WTC11 (cell line): ENCODE data around the gene BABAM2. TPM values are rescaled to one million over a fixed set of nuclear protein-coding genes. Genes with fewer than 3 reads are reported as not detected.

Experiments used
- ATAC-seq: fragments of 200-7000 bp; cut with Tn5 transposase; 2 replicates; pipeline ENCODE4 v1.10.0; 2021; ENCODE audit warnings: mild to moderate bottlenecking, moderate library complexity
- CTCF ChIA-PET: fragments of 300-600 bp; sonication (Branson Sonifier 250); formaldehyde crosslinking; loops from one replicate; lab custom pipeline; 2021; ENCODE audit warnings: antibody characterized with exemption; lab: Charles Lee
- POLR2A ChIA-PET: fragments of 350-600 bp; sonication (Branson Sonifier 250); formaldehyde crosslinking; loops from one replicate; lab custom pipeline; 2021; ENCODE audit warnings: antibody characterized with exemption; lab: Charles Lee
- DNase-seq: peaks from one replicate; pipeline ENCODE4 v3.0.0; 2021; ENCODE audit warnings: low spot score
- H3K27ac Mint-ChIP-seq: 2 replicates; pipeline ENCODE4 v1.8.0; 2021; ENCODE audit warnings: mixed read lengths
- H3K27me3 Mint-ChIP-seq: 2 replicates; pipeline ENCODE4 v1.8.0; 2021; ENCODE audit warnings: low read depth, mild to moderate bottlenecking, moderate library complexity, mixed read lengths
- H3K36me3 Mint-ChIP-seq: 2 replicates; pipeline ENCODE4 v1.8.0; 2021; ENCODE audit warnings: mixed read lengths
- H3K4me1 Mint-ChIP-seq: 2 replicates; pipeline ENCODE4 v1.8.0; 2022; ENCODE audit warnings: mixed read lengths
- H3K4me3 Mint-ChIP-seq: 2 replicates; pipeline ENCODE4 v1.8.0; 2021; ENCODE audit warnings: mild to moderate bottlenecking, moderate library complexity, mixed read lengths
- H3K9me3 Mint-ChIP-seq: 2 replicates; pipeline ENCODE4 v1.8.0; 2021; ENCODE audit warnings: mixed read lengths
- GABPB1 ChIP-seq: sonication (generic); formaldehyde crosslinking; IDR thresholded peaks from 2 replicates; pipeline ENCODE4 v1.8.1; 2023; ENCODE audit warnings: mild to moderate bottlenecking, missing genetic modification reagents
- IRF1 ChIP-seq: sonication (generic); formaldehyde crosslinking; IDR thresholded peaks from 2 replicates; pipeline ENCODE4 v1.8.0; 2023; ENCODE audit warnings: missing genetic modification reagents
- MXD4 ChIP-seq: fragments of 250-450 bp; sonication (Bioruptor Pico); IDR thresholded peaks from 2 replicates; pipeline ENCODE4 v1.8.0; 2021; ENCODE audit warnings: mild to moderate bottlenecking, moderate library complexity, borderline replicate concordance
- NFATC4 ChIP-seq: fragments of 250-450 bp; sonication (Bioruptor Pico); IDR thresholded peaks from 2 replicates; pipeline ENCODE4 v1.9.0; 2021; ENCODE audit warnings: mild to moderate bottlenecking
- PREB ChIP-seq: sonication (generic); formaldehyde crosslinking; IDR thresholded peaks from 2 replicates; pipeline ENCODE4 v1.8.1; 2022; ENCODE audit warnings: mild to moderate bottlenecking, missing genetic modification reagents, moderate library complexity, borderline replicate concordance
- RORB ChIP-seq: fragments of 250-450 bp; sonication (Bioruptor Pico); IDR thresholded peaks from 2 replicates; pipeline ENCODE4 v1.9.0; 2021; ENCODE audit warnings: mild to moderate bottlenecking
- SP1 ChIP-seq: sonication (generic); formaldehyde crosslinking; conservative IDR thresholded peaks from 2 replicates; pipeline ENCODE4 v1.8.1; 2022; ENCODE audit warnings: missing genetic modification reagents
- STAT6 ChIP-seq: sonication (generic); formaldehyde crosslinking; conservative IDR thresholded peaks from 2 replicates; pipeline ENCODE4 v1.8.1; 2023; ENCODE audit warnings: mild to moderate bottlenecking, low read depth, missing genetic modification reagents, moderate library complexity
- ZBTB43 ChIP-seq: sonication (generic); formaldehyde crosslinking; IDR thresholded peaks from 2 replicates; pipeline ENCODE4 v1.8.1; 2023; ENCODE audit warnings: mild to moderate bottlenecking, missing genetic modification reagents
- ZNF138 ChIP-seq: sonication (generic); formaldehyde crosslinking; conservative IDR thresholded peaks from 2 replicates; pipeline ENCODE4 v1.8.1; 2022; ENCODE audit warnings: mild to moderate bottlenecking, moderate library complexity, missing genetic modification reagents
- ZNF512 ChIP-seq: sonication (generic); formaldehyde crosslinking; IDR thresholded peaks from 2 replicates; pipeline ENCODE4 v1.8.1; 2022; ENCODE audit warnings: missing genetic modification reagents, borderline replicate concordance
- total RNA-seq: library from RNA; stranded (reverse); gene quantifications from 3 replicates; pipeline ENCODE4 v1.2.3, GENCODE V29; 2021
- TF ChIP-seq, protein P1 (sequence below): fragments of 250-450 bp; sonication (Bioruptor Pico); IDR thresholded peaks from 2 replicates; pipeline ENCODE4 v1.9.0; 2021; ENCODE audit warnings: mild to moderate bottlenecking
- TF ChIP-seq, protein P2 (sequence below): sonication (generic); formaldehyde crosslinking; IDR thresholded peaks from 2 replicates; pipeline ENCODE4 v1.8.1; 2023; ENCODE audit warnings: mild to moderate bottlenecking, moderate library complexity, missing genetic modification reagents
- TF ChIP-seq, protein P3 (sequence below): sonication (generic); formaldehyde crosslinking; IDR thresholded peaks from 2 replicates; pipeline ENCODE4 v1.8.0; 2022; ENCODE audit warnings: mild to moderate bottlenecking, missing genetic modification reagents
- TF ChIP-seq, protein P4 (sequence below): sonication (generic); formaldehyde crosslinking; IDR thresholded peaks from 2 replicates; pipeline ENCODE4 v1.8.1; 2023; ENCODE audit warnings: mild to moderate bottlenecking, missing genetic modification reagents, moderate library complexity

The BABAM2 gene
- total RNA-seq, 1 experiment from 2014 or later: 16.5 TPM

- TF ChIP-seq, protein P1, sequence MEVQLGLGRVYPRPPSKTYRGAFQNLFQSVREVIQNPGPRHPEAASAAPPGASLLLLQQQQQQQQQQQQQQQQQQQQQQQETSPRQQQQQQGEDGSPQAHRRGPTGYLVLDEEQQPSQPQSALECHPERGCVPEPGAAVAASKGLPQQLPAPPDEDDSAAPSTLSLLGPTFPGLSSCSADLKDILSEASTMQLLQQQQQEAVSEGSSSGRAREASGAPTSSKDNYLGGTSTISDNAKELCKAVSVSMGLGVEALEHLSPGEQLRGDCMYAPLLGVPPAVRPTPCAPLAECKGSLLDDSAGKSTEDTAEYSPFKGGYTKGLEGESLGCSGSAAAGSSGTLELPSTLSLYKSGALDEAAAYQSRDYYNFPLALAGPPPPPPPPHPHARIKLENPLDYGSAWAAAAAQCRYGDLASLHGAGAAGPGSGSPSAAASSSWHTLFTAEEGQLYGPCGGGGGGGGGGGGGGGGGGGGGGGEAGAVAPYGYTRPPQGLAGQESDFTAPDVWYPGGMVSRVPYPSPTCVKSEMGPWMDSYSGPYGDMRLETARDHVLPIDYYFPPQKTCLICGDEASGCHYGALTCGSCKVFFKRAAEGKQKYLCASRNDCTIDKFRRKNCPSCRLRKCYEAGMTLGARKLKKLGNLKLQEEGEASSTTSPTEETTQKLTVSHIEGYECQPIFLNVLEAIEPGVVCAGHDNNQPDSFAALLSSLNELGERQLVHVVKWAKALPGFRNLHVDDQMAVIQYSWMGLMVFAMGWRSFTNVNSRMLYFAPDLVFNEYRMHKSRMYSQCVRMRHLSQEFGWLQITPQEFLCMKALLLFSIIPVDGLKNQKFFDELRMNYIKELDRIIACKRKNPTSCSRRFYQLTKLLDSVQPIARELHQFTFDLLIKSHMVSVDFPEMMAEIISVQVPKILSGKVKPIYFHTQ (CRISPR knock-in tag): no peak
- TF ChIP-seq, protein P2, sequence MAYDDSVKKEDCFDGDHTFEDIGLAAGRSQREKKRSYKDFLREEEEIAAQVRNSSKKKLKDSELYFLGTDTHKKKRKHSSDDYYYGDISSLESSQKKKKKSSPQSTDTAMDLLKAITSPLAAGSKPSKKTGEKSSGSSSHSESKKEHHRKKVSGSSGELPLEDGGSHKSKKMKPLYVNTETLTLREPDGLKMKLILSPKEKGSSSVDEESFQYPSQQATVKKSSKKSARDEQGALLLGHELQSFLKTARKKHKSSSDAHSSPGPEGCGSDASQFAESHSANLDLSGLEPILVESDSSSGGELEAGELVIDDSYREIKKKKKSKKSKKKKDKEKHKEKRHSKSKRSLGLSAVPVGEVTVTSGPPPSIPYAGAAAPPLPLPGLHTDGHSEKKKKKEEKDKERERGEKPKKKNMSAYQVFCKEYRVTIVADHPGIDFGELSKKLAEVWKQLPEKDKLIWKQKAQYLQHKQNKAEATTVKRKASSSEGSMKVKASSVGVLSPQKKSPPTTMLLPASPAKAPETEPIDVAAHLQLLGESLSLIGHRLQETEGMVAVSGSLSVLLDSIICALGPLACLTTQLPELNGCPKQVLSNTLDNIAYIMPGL (CRISPR knock-in tag): no peak
- TF ChIP-seq IRF1 (CRISPR knock-in tag): no peak
Measured at GRCh38 chr2:28361991-28362710, 471.6 kb downstream of the BABAM2 start (continued).

- POLR2A ChIA-PET: no interaction called here
- H3K27me3 Mint-ChIP-seq: peaks cover 6% of the 10 kb centered on the region; the same call in 1 of the 2 replicates
- CTCF ChIA-PET: interaction anchor here (1.0 kb wide), 1 partner anchor 659 kb away, joined by 3 read pairs; no protein-coding TSS in a partner anchor
- H3K4me1 Mint-ChIP-seq: peaks cover 26% of the 10 kb centered on the region
- H3K36me3 Mint-ChIP-seq: no peaks in the 10 kb centered on the region
- H3K9me3 Mint-ChIP-seq: no peaks in the 10 kb centered on the region
- DNase-seq (peak; percentile 40), ATAC-seq (peak; percentile 56)
- no peak overlapping the region for H3K27ac Mint-ChIP-seq
- no peak overlapping the region; the same call in 1 of the 2 replicates for H3K4me3 Mint-ChIP-seq
- TF ChIP-seq STAT6 (CRISPR knock-in tag) (no peak), ZBTB43 (no peak), RORB (CRISPR knock-in tag) (no peak), ZNF138 (CRISPR knock-in tag) (no peak), SP1 (CRISPR knock-in tag) (no peak), NFATC4 (no peak), PREB (no peak), GABPB1 (CRISPR knock-in tag) (no peak), MXD4 (CRISPR knock-in tag) (no peak), ZNF512 (CRISPR knock-in tag) (no peak)
- TF ChIP-seq, protein P3, sequence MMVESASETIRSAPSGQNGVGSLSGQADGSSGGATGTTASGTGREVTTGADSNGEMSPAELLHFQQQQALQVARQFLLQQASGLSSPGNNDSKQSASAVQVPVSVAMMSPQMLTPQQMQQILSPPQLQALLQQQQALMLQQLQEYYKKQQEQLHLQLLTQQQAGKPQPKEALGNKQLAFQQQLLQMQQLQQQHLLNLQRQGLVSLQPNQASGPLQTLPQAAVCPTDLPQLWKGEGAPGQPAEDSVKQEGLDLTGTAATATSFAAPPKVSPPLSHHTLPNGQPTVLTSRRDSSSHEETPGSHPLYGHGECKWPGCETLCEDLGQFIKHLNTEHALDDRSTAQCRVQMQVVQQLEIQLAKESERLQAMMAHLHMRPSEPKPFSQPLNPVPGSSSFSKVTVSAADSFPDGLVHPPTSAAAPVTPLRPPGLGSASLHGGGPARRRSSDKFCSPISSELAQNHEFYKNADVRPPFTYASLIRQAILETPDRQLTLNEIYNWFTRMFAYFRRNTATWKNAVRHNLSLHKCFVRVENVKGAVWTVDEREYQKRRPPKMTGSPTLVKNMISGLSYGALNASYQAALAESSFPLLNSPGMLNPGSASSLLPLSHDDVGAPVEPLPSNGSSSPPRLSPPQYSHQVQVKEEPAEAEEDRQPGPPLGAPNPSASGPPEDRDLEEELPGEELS (CRISPR knock-in tag): no peak
- TF ChIP-seq, protein P4, sequence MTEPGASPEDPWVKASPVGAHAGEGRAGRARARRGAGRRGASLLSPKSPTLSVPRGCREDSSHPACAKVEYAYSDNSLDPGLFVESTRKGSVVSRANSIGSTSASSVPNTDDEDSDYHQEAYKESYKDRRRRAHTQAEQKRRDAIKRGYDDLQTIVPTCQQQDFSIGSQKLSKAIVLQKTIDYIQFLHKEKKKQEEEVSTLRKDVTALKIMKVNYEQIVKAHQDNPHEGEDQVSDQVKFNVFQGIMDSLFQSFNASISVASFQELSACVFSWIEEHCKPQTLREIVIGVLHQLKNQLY (CRISPR knock-in tag): no peak
- TF ChIP-seq, protein P2 (CRISPR knock-in tag): no peak
Measured at GRCh38 chr2:28362991-28363521, 472.5 kb downstream of the BABAM2 start.
